SK-N-SH (cell line): ENCODE data around the gene DPY19L1.
"Not testable (repeated sequence)": the region's sequence is repeated elsewhere in the genome, so short reads cannot be mapped to it uniquely, and the experiment has no call there.

Experiments used
- NFIC ChIP-seq: IDR thresholded peaks from 2 replicates; pipeline ENCODE4 v1.4.0; 2012; ENCODE audit warnings: borderline replicate concordance
- POLR2AphosphoS5 ChIP-seq: IDR thresholded peaks from 2 replicates; pipeline ENCODE4 v1.6.1; 2012; ENCODE audit warnings: low read depth, low read length
- RAD21 ChIP-seq: IDR thresholded peaks from 2 replicates; pipeline ENCODE4 v1.6.1; 2012; ENCODE audit warnings: mild to moderate bottlenecking, low read length
- RCOR1 ChIP-seq: fragments of 150-350 bp; IDR thresholded peaks from 2 replicates; pipeline ENCODE4 v1.6.1; 2017; ENCODE audit warnings: antibody characterized with exemption, low read length
- TAF1 ChIP-seq: IDR thresholded peaks from 2 replicates; pipeline ENCODE4 v1.6.1; 2012; ENCODE audit warnings: low read depth, mild to moderate bottlenecking, low read length, moderate library complexity, borderline replicate concordance
- TF ChIP-seq, protein P1 (sequence below): fragments of 200-600 bp; sonication (generic); IDR thresholded peaks from 2 replicates; pipeline ENCODE4 v1.6.1; 2017; ENCODE audit warnings: antibody characterized with exemption, mild to moderate bottlenecking, moderate library complexity
- TF ChIP-seq, protein P2 (sequence below): fragments of 150-350 bp; IDR thresholded peaks from 2 replicates; pipeline ENCODE4 v1.6.1; 2017; ENCODE audit warnings: antibody characterized with exemption, low read length, low read depth, borderline replicate concordance
- TF ChIP-seq, protein P3 (sequence below): IDR thresholded peaks from 2 replicates; pipeline ENCODE4 v1.6.1; 2012; ENCODE audit warnings: mild to moderate bottlenecking, low read depth, low read length, moderate library complexity

DNA sequence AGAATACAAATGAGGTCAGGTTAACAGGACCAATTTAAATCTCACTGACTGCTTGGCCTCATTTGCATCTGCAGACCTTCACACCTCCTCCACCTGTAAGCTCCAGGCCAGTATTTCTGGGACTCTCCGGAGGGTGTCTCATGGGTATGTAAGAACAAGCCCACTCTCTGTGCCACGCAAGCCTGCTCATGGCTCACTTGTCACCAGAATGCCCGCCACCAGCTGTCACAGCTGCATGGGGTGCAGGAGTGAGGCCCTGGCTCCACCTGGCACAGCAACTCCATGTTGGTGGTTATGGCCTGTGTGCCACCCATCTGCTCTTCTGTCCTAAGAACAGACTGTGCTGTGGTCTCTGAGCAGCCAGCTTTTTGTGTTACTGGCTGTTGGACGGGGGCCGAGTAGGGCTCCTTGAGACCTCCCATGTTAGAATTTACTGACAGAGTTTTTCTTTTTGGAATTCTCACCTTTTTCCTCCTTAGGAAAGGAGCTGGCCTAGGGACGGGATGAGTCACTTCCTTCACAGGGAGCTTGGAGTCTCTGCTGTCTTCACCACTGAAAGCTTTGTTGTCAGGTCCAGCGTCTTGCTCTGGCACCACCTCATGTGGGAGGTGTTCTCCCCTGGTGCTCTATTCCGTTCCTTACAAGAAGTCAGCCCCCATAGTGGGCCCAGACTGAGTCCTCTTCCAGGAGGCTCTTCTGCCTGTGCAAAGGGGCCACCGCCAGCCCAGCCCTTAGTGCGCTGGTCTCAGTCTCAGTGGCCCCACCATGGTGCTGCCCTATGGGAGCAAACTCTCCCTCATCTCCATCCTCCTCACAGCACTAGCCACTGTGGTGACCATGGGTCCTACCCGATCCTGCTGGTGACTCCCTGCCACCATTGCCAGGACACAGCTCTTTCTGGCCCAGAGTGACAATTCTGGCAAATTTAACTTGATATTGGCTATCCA, 20.5 kb upstream of the DPY19L1 start:
- TF ChIP-seq TAF1, RAD21, RCOR1, NFIC, POLR2AphosphoS5: not testable (repeated sequence)
- TF ChIP-seq, protein P1, sequence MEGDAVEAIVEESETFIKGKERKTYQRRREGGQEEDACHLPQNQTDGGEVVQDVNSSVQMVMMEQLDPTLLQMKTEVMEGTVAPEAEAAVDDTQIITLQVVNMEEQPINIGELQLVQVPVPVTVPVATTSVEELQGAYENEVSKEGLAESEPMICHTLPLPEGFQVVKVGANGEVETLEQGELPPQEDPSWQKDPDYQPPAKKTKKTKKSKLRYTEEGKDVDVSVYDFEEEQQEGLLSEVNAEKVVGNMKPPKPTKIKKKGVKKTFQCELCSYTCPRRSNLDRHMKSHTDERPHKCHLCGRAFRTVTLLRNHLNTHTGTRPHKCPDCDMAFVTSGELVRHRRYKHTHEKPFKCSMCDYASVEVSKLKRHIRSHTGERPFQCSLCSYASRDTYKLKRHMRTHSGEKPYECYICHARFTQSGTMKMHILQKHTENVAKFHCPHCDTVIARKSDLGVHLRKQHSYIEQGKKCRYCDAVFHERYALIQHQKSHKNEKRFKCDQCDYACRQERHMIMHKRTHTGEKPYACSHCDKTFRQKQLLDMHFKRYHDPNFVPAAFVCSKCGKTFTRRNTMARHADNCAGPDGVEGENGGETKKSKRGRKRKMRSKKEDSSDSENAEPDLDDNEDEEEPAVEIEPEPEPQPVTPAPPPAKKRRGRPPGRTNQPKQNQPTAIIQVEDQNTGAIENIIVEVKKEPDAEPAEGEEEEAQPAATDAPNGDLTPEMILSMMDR = not testable (repeated sequence)
- TF ChIP-seq, protein P2, sequence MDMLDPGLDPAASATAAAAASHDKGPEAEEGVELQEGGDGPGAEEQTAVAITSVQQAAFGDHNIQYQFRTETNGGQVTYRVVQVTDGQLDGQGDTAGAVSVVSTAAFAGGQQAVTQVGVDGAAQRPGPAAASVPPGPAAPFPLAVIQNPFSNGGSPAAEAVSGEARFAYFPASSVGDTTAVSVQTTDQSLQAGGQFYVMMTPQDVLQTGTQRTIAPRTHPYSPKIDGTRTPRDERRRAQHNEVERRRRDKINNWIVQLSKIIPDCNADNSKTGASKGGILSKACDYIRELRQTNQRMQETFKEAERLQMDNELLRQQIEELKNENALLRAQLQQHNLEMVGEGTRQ = not testable (repeated sequence)
- TF ChIP-seq, protein P3, sequence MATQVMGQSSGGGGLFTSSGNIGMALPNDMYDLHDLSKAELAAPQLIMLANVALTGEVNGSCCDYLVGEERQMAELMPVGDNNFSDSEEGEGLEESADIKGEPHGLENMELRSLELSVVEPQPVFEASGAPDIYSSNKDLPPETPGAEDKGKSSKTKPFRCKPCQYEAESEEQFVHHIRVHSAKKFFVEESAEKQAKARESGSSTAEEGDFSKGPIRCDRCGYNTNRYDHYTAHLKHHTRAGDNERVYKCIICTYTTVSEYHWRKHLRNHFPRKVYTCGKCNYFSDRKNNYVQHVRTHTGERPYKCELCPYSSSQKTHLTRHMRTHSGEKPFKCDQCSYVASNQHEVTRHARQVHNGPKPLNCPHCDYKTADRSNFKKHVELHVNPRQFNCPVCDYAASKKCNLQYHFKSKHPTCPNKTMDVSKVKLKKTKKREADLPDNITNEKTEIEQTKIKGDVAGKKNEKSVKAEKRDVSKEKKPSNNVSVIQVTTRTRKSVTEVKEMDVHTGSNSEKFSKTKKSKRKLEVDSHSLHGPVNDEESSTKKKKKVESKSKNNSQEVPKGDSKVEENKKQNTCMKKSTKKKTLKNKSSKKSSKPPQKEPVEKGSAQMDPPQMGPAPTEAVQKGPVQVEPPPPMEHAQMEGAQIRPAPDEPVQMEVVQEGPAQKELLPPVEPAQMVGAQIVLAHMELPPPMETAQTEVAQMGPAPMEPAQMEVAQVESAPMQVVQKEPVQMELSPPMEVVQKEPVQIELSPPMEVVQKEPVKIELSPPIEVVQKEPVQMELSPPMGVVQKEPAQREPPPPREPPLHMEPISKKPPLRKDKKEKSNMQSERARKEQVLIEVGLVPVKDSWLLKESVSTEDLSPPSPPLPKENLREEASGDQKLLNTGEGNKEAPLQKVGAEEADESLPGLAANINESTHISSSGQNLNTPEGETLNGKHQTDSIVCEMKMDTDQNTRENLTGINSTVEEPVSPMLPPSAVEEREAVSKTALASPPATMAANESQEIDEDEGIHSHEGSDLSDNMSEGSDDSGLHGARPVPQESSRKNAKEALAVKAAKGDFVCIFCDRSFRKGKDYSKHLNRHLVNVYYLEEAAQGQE = not testable (repeated sequence)
